Esophagus muscularis mucosa (tissue), 4 donors: ENCODE measurements around the gene SPTSSB. TPM values are rescaled to one million over a fixed set of nuclear protein-coding genes. Genes with fewer than 3 reads are reported as not detected.

ENCODE experiments used
- DNase-seq: peaks from one replicate; pipeline ENCODE4 v3.0.0-alpha.2; 2017; ENCODE audit errors: extremely low spot score
- H3K27ac ChIP-seq, 4 donors: fragments of 200-600 bp; sonication (generic); replicated peaks in 1 of 4; 1 replicate in 3 of 4; 2 replicates in 1 of 4; pipeline ENCODE4 v1.5.1; 2016 to 2019; ENCODE audit warnings: mild to moderate bottlenecking in 1 of 4
- H3K27me3 ChIP-seq, 4 donors: fragments of 200-600 bp; sonication (generic); one replicate each; pipeline versions ENCODE4 v1.5.1 to v1.6.0; 2016 to 2019
- H3K36me3 ChIP-seq, 4 donors: fragments of 200-600 bp; sonication (generic); one replicate each; pipeline ENCODE4 v1.5.1; 2016 to 2019
- H3K4me1 ChIP-seq, 4 donors: fragments of 200-600 bp; sonication (generic); one replicate each; pipeline ENCODE4 v1.5.1; 2016 to 2019
- H3K4me3 ChIP-seq, 4 donors: fragments of 200-600 bp; sonication (generic); 1 replicate in 2 of 4; 2 replicates in 2 of 4; pipeline ENCODE4 v1.5.1; 2016 to 2019; ENCODE audit warnings: mild to moderate bottlenecking in 4 of 4, moderate library complexity in 1 of 4
- H3K9me3 ChIP-seq, 4 donors: fragments of 200-600 bp; sonication (generic); 1 replicate in 3 of 4; 2 replicates in 1 of 4; pipeline ENCODE4 v1.5.1; 2016 to 2019
- CTCF ChIP-seq, 3 experiments: fragments of 200-600 bp in 2 of 3; fragments of 450-650 bp in 1 of 3; sonication (generic) in 2 of 3; IDR thresholded peaks; one replicate each; pipeline ENCODE4 v1.5.1; 2017 to 2019; ENCODE audit warnings: antibody characterized with exemption in 3 of 3, mild to moderate bottlenecking in 2 of 3, moderate library complexity in 1 of 3
- EP300 ChIP-seq: sonication (generic); formaldehyde crosslinking; IDR thresholded peaks from one replicate; pipeline ENCODE4 v1.6.1; 2017; ENCODE audit warnings: antibody characterized with exemption
- POLR2A ChIP-seq: fragments of 450-650 bp; IDR thresholded peaks from one replicate; pipeline ENCODE4 v1.6.1; 2017; ENCODE audit warnings: antibody characterized with exemption, moderate library complexity, mild to moderate bottlenecking, low read depth
- POLR2AphosphoS5 ChIP-seq, 2 donors: sonication (generic); formaldehyde crosslinking; IDR thresholded peaks; one replicate each; pipeline ENCODE4 v1.6.1; 2017; ENCODE audit warnings: antibody characterized with exemption in 2 of 2
- WGBS: methylation state at CpG from one replicate; pipeline ENCODE4 v1.1.5; 2018; 5-methylcytosine and 5-hydroxymethylcytosine counted together
- intact Hi-C: fragments of 100-400 bp; cut with DNase I; formaldehyde crosslinking; loops from one replicate; pipeline ENCODE4 v1.15.1; 2023
- total RNA-seq, 4 donors: library from RNA; depleted of rRNA; stranded (reverse); fragments of >200 nt; gene quantifications; one replicate each; pipeline versions ENCODE4 v1.1.0 to v1.2.1, GENCODE V29; 2016

SPTSSB gene
- total RNA-seq, 4 donors from 2014 or later: 0.13 TPM; not detected in 3

- no peak overlapping the region for H3K27ac ChIP-seq
- H3K4me3 ChIP-seq: no peak overlapping the region
- no peaks in the 10 kb centered on the region for H3K36me3 ChIP-seq
- H3K27me3 ChIP-seq: no peaks in the 10 kb centered on the region
- no peak for DNase-seq
- H3K4me1 ChIP-seq: peaks cover 9 to 27% (median 23%) of the 10 kb centered on the region in 4 donors
- no peaks in the 10 kb centered on the region for H3K9me3 ChIP-seq
- WGBS: 91% methylated on average over 1 of the region's 1 CpG
- intact Hi-C loops: no loop called here
- TF ChIP-seq POLR2A (no peak), CTCF (IDR thresholded peaks at IDR 0.05) (no peak), POLR2AphosphoS5 (IDR thresholded peaks at IDR 0.05) (no peak), EP300 (no peak)
Observed at GRCh38 chr3:161414907-161415306, 43.6 kb upstream of the SPTSSB start.

- DNase-seq: no peak
- Histone ChIP-seq H3K36me3 (no peaks in the 10 kb centered on the region), H3K4me1 (peaks cover 9 to 27% (median 23%) of the 10 kb centered on the region in 4 donors), H3K9me3 (no peaks in the 10 kb centered on the region), H3K4me3 (no peak overlapping the region), H3K27me3 (no peaks in the 10 kb centered on the region), H3K27ac (no peak overlapping the region)
- 89% methylated on average over 1 of the region's 1 CpG for WGBS
- intact Hi-C loops: no loop called here
- TF ChIP-seq EP300 (no peak), CTCF (IDR thresholded peaks at IDR 0.05) (no peak), POLR2AphosphoS5 (IDR thresholded peaks at IDR 0.05) (no peak)
Observed at GRCh38 chr3:161413855-161414210, 42.5 kb upstream of the SPTSSB start.

- no peak overlapping the region for H3K27ac ChIP-seq
- TF ChIP-seq POLR2AphosphoS5 (IDR thresholded peaks at IDR 0.05): no peak
- TF ChIP-seq POLR2A: no peak
- no peak for TF ChIP-seq EP300
- no peak for TF ChIP-seq CTCF (IDR thresholded peaks at IDR 0.05)
- no peaks in the 10 kb centered on the region for H3K9me3 ChIP-seq
- no peak overlapping the region for H3K4me3 ChIP-seq
- peaks cover 9 to 27% (median 23%) of the 10 kb centered on the region in 4 donors for H3K4me1 ChIP-seq
- no peaks in the 10 kb centered on the region for H3K36me3 ChIP-seq
- WGBS: 67% methylated on average over 2 of the region's 2 CpGs
- DNase-seq: no peak
- H3K27me3 ChIP-seq: no peaks in the 10 kb centered on the region
- intact Hi-C loops: no loop called here
Observed at GRCh38 chr3:161413127-161413854, 42.0 kb upstream of the SPTSSB start.

- H3K4me1 ChIP-seq: peaks cover 9 to 27% (median 23%) of the 10 kb centered on the region in 4 donors
- H3K9me3 ChIP-seq: no peaks in the 10 kb centered on the region
- no peaks in the 10 kb centered on the region for H3K36me3 ChIP-seq
- no peak overlapping the region for H3K27ac ChIP-seq
- TF ChIP-seq EP300 (no peak), CTCF (IDR thresholded peaks at IDR 0.05) (no peak), POLR2A (no peak), POLR2AphosphoS5 (IDR thresholded peaks at IDR 0.05) (no peak)
- intact Hi-C loops: no loop called here
- 93% methylated on average over 1 of the region's 1 CpG for WGBS
- no peak overlapping the region for H3K4me3 ChIP-seq
- H3K27me3 ChIP-seq: no peaks in the 10 kb centered on the region
- DNase-seq: no peak
Observed at GRCh38 chr3:161412123-161412522, 40.8 kb upstream of the SPTSSB start.

- no peaks in the 10 kb centered on the region for H3K36me3 ChIP-seq
- DNase-seq: no peak
- intact Hi-C loops: no loop called here
- H3K4me1 ChIP-seq: peaks cover 3 to 13% (median 8%) of the 10 kb centered on the region in 4 donors
- H3K4me3 ChIP-seq: no peak overlapping the region
- H3K27me3 ChIP-seq: no peaks in the 10 kb centered on the region
- no peak overlapping the region for H3K27ac ChIP-seq
- H3K9me3 ChIP-seq: no peaks in the 10 kb centered on the region
- no peak for TF ChIP-seq CTCF (IDR thresholded peaks at IDR 0.05)
- WGBS: 95% methylated on average over 3 of the region's 3 CpGs
Observed at GRCh38 chr3:161409858-161410257, 38.5 kb upstream of the SPTSSB start.
